RWPE1 (cell line): ENCODE data around the gene RBP5.

ENCODE experiments used
- CTCF ChIA-PET: fragments of 350-600 bp; sonication (Branson Sonifier 250); formaldehyde crosslinking; extraction: SDS; loops from one replicate; lab custom pipeline; 2021; lab: Yijun Ruan, JAX
- POLR2A ChIA-PET: fragments of 400-600 bp; formaldehyde crosslinking; extraction: SDS; loops from one replicate; lab custom pipeline; 2020; ENCODE audit warnings: antibody characterized with exemption; ENCODE audit not compliant: low non-redundant PET; lab: Yijun Ruan, JAX
- DNase-seq: peaks from one replicate; pipeline ENCODE4 v3.0.0; 2012; ENCODE audit warnings: low spot score
- H3K27ac ChIP-seq: fragments of 450-650 bp; 2 replicates; pipeline ENCODE4 v1.5.1; 2017
- TF ChIP-seq, protein P1 (sequence below): fragments of 450-650 bp; conservative IDR thresholded peaks from 2 replicates; pipeline ENCODE4 v1.5.1; 2017; ENCODE audit warnings: low read depth, mild to moderate bottlenecking

The RBP5 gene

DNA sequence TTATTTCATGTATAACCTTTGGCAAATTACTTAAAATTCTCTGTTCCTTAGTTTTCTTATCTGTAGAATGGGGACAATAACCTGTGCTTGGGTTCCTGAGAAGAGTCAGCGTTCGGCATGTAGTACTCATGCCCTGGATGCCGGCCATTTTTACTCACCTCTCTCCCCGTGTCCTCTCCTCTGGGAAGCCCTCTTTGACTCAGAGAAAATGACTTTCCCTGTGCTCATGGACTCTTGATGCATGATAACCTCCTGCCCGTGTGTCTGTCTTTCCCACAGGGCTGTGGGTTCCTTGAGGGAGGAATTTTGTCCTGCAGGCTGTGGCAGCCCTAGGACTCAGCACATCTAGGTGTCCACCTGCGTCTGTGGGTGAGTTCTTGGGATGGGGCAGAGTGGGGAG lies 13.8 kb downstream of the RBP5 start:
- TF ChIP-seq, protein P1, sequence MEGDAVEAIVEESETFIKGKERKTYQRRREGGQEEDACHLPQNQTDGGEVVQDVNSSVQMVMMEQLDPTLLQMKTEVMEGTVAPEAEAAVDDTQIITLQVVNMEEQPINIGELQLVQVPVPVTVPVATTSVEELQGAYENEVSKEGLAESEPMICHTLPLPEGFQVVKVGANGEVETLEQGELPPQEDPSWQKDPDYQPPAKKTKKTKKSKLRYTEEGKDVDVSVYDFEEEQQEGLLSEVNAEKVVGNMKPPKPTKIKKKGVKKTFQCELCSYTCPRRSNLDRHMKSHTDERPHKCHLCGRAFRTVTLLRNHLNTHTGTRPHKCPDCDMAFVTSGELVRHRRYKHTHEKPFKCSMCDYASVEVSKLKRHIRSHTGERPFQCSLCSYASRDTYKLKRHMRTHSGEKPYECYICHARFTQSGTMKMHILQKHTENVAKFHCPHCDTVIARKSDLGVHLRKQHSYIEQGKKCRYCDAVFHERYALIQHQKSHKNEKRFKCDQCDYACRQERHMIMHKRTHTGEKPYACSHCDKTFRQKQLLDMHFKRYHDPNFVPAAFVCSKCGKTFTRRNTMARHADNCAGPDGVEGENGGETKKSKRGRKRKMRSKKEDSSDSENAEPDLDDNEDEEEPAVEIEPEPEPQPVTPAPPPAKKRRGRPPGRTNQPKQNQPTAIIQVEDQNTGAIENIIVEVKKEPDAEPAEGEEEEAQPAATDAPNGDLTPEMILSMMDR = no peak
- DNase-seq = no peak
- POLR2A ChIA-PET = no interaction called here
- no peak overlapping the region for H3K27ac ChIP-seq
- CTCF ChIA-PET = interaction anchor here (0.6 kb wide), 1 partner anchor 23 kb away, joined by 3 read pairs; no protein-coding TSS in a partner anchor

GRCh38 chr12:7114008-7114407 lies 14.7 kb downstream of the RBP5 start:
- TF ChIP-seq, protein P1 = no peak
- DNase-seq = no peak
- ChIA-PET CTCF (interaction anchor here (0.5 to 2.1 kb wide), 7 partner anchors 9 to 174 kb away, joined by 3 to 7 read pairs (median 5); partner anchors contain the start of gene C1S), POLR2A (no interaction called here)
- no peak overlapping the region for H3K27ac ChIP-seq

- CTCF ChIA-PET = interaction anchor here (0.5 to 2.1 kb wide), 10 partner anchors 9 to 174 kb away, joined by 3 to 7 read pairs (median 3); partner anchors contain the start of gene C1S
- POLR2A ChIA-PET = no interaction called here
- TF ChIP-seq, protein P1 = peak; percentile 68
- H3K27ac ChIP-seq = no peak overlapping the region
- DNase-seq = no peak
Measured at GRCh38 chr12:7113389-7113871, 15.3 kb downstream of the RBP5 start.

DNA sequence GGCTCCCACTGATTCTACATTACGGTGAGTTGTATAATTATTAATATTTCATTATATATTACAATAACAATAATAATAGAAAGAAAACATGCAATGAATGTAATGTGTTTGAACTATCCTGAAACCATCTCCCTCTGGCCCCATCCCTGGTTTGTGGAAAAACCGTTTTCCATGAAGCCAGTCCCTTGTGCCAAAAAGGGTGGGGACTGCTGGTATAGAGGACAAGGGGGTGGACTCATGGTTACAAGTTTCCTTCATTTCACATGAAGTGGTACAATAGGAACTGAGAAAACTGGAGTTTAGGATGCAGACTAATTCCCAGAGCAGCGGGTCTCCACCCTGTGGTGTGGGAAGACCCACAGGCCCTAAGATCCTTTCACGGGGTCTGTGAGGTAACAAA lies 16.6 kb downstream of the RBP5 start:
- TF ChIP-seq, protein P1 = no peak
- ChIA-PET POLR2A (no interaction called here), CTCF (interaction anchor here (0.7 to 0.8 kb wide), 2 partner anchors 19 to 187 kb away, joined by 3 to 5 read pairs; no protein-coding TSS in a partner anchor)
- no peak overlapping the region for H3K27ac ChIP-seq
- DNase-seq = no peak

DNA sequence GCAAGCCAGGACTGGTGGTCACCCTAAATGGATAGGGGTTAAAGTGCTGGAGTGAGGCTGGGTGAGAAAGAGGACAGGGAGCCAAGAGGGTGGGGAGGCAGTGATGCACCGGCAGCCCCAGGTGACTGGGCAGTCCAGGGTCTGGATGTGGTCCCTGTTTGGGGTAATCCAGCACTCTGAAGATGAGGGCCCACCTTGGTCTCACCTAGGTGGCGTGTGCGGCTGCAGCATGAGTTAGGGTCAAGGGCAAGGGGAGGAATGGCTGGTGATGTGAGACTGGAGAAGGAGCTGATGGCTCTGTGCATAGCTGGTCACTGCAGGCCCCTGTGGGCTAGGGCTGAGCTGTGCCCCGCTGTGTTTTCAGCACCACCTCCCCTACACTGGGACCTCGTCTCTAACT lies 18.0 kb downstream of the RBP5 start:
- ChIA-PET CTCF (interaction anchor here (0.6 kb wide), 2 partner anchors 78 to 322 kb away, joined by 3 read pairs; no protein-coding TSS in a partner anchor), POLR2A (no interaction called here)
- TF ChIP-seq, protein P1 = no peak
- no peak for DNase-seq
- H3K27ac ChIP-seq = peak overlapping the region; percentile 92

- TF ChIP-seq, protein P1 = no peak
- CTCF ChIA-PET = interaction anchor here (0.6 to 1.1 kb wide), 14 partner anchors 10 to 165 kb away, joined by 3 to 9 read pairs (median 4); partner anchors contain the start of gene RBP5
Measured at GRCh38 chr12:7109572-7109920, 19.1 kb downstream of the RBP5 start.

More at GRCh38 chr12:7109572-7109920, 19.1 kb downstream of the RBP5 start:
- POLR2A ChIA-PET = no interaction called here
- no peak for DNase-seq
- peak overlapping the region; percentile 92 for H3K27ac ChIP-seq
